Calu3 (cell line): ENCODE measurements around the gene DNAJC3. TPM values are rescaled to one million over a fixed set of nuclear protein-coding genes. Genes with fewer than 3 reads are reported as not detected.

ENCODE experiments used
- BruUV-seq: library from RNA; stranded (reverse); fragments of 400-500 nt; replicated peaks from 2 replicates; lab custom pipeline; 2021; lab: Mats Ljungman, UMichigan
- CTCF ChIA-PET: fragments of 300-600 bp; sonication (Branson Sonifier 250); formaldehyde crosslinking; loops from one replicate; lab custom pipeline; 2022; ENCODE audit warnings: antibody characterized with exemption; lab: Charles Lee
- DNase-seq: peaks from one replicate; pipeline ENCODE4 v3.0.0; 2022
- H3K27ac Mint-ChIP-seq: one replicate; pipeline ENCODE4 v1.8.0; 2022; ENCODE audit warnings: mixed read lengths; ENCODE audit not compliant: unreplicated experiment
- H3K27me3 Mint-ChIP-seq: one replicate; pipeline ENCODE4 v1.8.0; 2022; ENCODE audit warnings: mixed read lengths; ENCODE audit not compliant: unreplicated experiment
- H3K36me3 Mint-ChIP-seq: one replicate; pipeline ENCODE4 v1.8.0; 2022; ENCODE audit warnings: mild to moderate bottlenecking, moderate library complexity, mixed read lengths; ENCODE audit not compliant: insufficient read depth, unreplicated experiment
- H3K4me1 Mint-ChIP-seq: one replicate; pipeline ENCODE4 v1.8.0; 2022; ENCODE audit warnings: mild to moderate bottlenecking, low read depth, mixed read lengths; ENCODE audit not compliant: unreplicated experiment
- H3K4me3 Mint-ChIP-seq: one replicate; pipeline ENCODE4 v1.8.0; 2022; ENCODE audit warnings: mild to moderate bottlenecking, low read depth, moderate library complexity, mixed read lengths; ENCODE audit not compliant: unreplicated experiment
- H3K9me3 Mint-ChIP-seq: one replicate; pipeline ENCODE4 v1.8.0; 2022; ENCODE audit warnings: low read depth, mixed read lengths; ENCODE audit not compliant: unreplicated experiment
- intact Hi-C: fragments of 100-400 bp; cut with micrococcal nuclease; formaldehyde crosslinking; loops from one replicate; pipeline ENCODE4 v1.10.0; 2022; ENCODE audit not compliant: unreplicated experiment
- total RNA-seq: library from RNA; stranded (reverse); gene quantifications from 2 replicates; pipeline ENCODE4 v1.2.3, GENCODE V29; 2022
- TF ChIP-seq, protein P1 (sequence below): fragments of 200-600 bp; IDR thresholded peaks from one replicate; pipeline ENCODE4 v1.8.0; 2022; ENCODE audit warnings: antibody characterized with exemption; ENCODE audit not compliant: unreplicated experiment

Gene DNAJC3
- total RNA-seq, 1 experiment from 2014 or later, result 22.2 TPM

DNA sequence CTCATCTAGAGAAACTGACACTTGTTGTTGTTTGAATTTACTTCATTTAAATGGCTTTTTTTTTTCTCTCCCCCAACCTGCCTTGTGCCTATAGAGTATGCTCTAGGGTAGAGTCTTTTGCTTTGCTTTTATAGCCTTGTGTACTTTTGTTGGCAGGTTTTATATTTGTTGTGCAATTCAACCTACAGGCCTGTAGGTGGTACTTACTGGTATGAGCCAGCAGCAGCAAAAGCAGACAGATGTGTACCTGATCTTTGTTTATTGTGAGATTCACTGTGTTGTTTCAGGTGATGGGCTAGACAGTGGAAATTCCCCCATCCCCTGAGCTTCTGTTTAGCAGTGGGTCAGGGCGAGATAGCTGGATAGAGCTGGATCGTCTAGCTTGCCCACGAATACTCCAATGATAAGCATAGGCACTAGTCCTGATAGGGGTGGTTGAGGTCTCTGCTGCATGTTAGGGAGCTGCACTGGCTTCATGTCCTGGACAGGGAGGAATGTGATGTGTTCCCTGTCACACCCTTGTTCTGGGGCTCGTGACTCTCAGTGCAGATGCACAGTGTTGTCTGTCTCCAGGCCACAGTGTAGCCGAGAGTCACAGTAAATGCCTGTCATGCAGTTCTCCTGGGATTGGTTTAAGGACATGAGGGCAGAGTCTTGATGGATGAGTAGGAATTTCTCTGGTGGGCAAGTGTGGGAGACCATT is 21.3 kb downstream of the DNAJC3 start:
- Mint-ChIP-seq H3K27me3 (no peaks in the 10 kb centered on the region), H3K36me3 (no peaks in the 10 kb centered on the region), H3K4me3 (no peak overlapping the region), H3K9me3 (no peaks in the 10 kb centered on the region), H3K4me1 (peaks cover 14% of the 10 kb centered on the region), H3K27ac (no peak overlapping the region)
- DNase-seq, result no peak
- TF ChIP-seq, protein P1, sequence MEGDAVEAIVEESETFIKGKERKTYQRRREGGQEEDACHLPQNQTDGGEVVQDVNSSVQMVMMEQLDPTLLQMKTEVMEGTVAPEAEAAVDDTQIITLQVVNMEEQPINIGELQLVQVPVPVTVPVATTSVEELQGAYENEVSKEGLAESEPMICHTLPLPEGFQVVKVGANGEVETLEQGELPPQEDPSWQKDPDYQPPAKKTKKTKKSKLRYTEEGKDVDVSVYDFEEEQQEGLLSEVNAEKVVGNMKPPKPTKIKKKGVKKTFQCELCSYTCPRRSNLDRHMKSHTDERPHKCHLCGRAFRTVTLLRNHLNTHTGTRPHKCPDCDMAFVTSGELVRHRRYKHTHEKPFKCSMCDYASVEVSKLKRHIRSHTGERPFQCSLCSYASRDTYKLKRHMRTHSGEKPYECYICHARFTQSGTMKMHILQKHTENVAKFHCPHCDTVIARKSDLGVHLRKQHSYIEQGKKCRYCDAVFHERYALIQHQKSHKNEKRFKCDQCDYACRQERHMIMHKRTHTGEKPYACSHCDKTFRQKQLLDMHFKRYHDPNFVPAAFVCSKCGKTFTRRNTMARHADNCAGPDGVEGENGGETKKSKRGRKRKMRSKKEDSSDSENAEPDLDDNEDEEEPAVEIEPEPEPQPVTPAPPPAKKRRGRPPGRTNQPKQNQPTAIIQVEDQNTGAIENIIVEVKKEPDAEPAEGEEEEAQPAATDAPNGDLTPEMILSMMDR, result no peak
- CTCF ChIA-PET, result no interaction called here
- BruUV-seq, result no TSS peak
- intact Hi-C loops, result no loop called here

DNA sequence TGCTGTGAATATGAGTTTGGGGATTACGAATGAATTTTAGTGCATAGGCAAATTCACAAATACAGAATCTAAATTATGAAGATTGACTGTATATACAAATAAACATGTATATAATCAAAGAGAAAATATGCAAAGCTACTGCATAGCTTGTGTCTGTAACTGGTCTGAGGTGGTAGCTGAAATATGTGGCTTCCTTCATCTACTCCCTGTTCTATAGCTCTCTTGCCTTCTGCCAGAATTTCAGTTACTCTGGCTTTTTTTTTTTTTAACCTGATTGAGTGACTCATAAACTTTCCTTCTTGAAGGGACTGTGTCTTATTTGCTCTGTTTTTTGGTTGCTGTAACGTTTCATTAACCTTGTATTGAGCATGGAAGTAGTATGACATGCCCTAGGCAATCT is 26.6 kb downstream of the DNAJC3 start:
- CTCF ChIA-PET, result interaction anchor here (0.7 kb wide), 1 partner anchor 62 kb away, joined by 3 read pairs; no protein-coding TSS in a partner anchor
- no peaks in the 10 kb centered on the region for H3K9me3 Mint-ChIP-seq

DNA sequence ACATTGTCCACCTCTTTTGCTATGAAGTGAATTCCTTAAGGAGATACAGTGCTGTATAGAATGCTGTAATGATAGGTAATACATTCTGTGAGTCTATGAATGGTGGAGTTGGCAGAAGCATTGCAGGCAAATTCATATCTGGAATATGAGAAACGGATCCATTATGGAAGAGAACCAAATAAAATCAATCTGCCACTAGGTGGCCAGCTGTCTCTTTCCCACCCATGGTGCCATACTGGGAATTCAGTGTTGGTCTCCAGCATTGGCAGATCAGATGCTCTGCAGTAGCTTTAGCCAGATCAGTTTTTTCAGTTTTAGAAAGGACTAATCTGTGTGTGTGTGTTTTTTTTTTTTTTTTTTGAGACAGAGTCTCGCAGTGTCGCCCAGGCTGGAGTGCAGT is 27.6 kb downstream of the DNAJC3 start:
- no peak for DNase-seq
- Mint-ChIP-seq H3K4me1 (no peaks in the 10 kb centered on the region), H3K27ac (no peak overlapping the region), H3K36me3 (no peaks in the 10 kb centered on the region), H3K4me3 (no peak overlapping the region), H3K9me3 (no peaks in the 10 kb centered on the region), H3K27me3 (no peaks in the 10 kb centered on the region)
- BruUV-seq, result no TSS peak
- CTCF ChIA-PET, result no interaction called here
- intact Hi-C loops, result no loop called here
- TF ChIP-seq, protein P1, result no peak

More for the DNA sequence above, 26.6 kb downstream of the DNAJC3 start:
- no peaks in the 10 kb centered on the region for H3K27me3 Mint-ChIP-seq
- intact Hi-C loops, result no loop called here
- H3K27ac Mint-ChIP-seq, result no peak overlapping the region
- DNase-seq, result no peak
- no TSS peak for BruUV-seq
- no peak overlapping the region for H3K4me3 Mint-ChIP-seq
- H3K36me3 Mint-ChIP-seq, result no peaks in the 10 kb centered on the region
- peaks cover 4% of the 10 kb centered on the region for H3K4me1 Mint-ChIP-seq
- TF ChIP-seq, protein P1, result no peak

DNA sequence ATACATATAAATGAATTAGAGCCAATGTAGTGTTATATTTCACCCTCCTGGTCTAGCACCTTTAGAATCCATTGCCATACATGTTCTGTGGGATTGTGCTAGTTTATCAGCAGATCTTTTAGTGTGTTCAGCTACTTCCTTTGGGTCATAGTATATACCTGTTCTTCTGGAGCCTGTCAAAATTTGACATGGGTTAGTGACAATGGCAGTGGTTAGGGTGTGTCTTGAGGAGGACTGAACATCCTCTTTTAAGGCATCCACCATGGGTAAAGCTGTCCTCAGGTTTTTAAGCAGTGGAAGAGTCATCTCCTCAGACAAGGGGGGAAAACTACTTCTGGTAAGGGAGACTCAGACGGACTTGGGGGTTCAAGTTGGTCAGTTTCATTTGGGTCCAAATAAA is 29.4 kb downstream of the DNAJC3 start:
- no peak for DNase-seq
- no peak overlapping the region for H3K4me3 Mint-ChIP-seq
- H3K4me1 Mint-ChIP-seq, result no peaks in the 10 kb centered on the region
- no TSS peak for BruUV-seq
- CTCF ChIA-PET, result no interaction called here
- TF ChIP-seq, protein P1, result no peak
- intact Hi-C loops, result no loop called here
- no peaks in the 10 kb centered on the region for H3K27me3 Mint-ChIP-seq
- H3K36me3 Mint-ChIP-seq, result peaks cover 4% of the 10 kb centered on the region
- H3K9me3 Mint-ChIP-seq, result no peaks in the 10 kb centered on the region
- H3K27ac Mint-ChIP-seq, result no peak overlapping the region
